Endothelial cell of umbilical vein (primary cell): Measurements from ENCODE around the gene KCNK13. TPM values are rescaled to one million over a fixed set of nuclear protein-coding genes. Genes with fewer than 3 reads are reported as not detected.
A peak's percentile ranks its signal among the peaks of the same experiment; 100 is the strongest.

Source experiments
- BruUV-seq: library from RNA; stranded (reverse); fragments of 400-500 nt; replicated peaks from 2 replicates; lab custom pipeline; 2021; lab: Mats Ljungman, UMichigan
- CTCF ChIA-PET: fragments of 300-600, 350-600 bp; sonication (Branson Sonifier 250); formaldehyde crosslinking; loops from one replicate; lab custom pipeline; 2021; ENCODE audit warnings: antibody characterized with exemption, inconsistent platforms; lab: Charles Lee
- POLR2A ChIA-PET: fragments of 300-600, 350-600 bp; sonication (Branson Sonifier 250); formaldehyde crosslinking; loops from one replicate; lab custom pipeline; 2021; ENCODE audit warnings: antibody characterized with exemption, inconsistent platforms; lab: Charles Lee
- DNase-seq: peaks from one replicate; pipeline ENCODE4 v3.0.0-alpha.2; 2011; ENCODE audit warnings: low read depth, low spot score
- FAIRE-seq: peaks from 2 replicates; lab custom pipeline; 2011; peaks lifted over from hg19 to GRCh38; lab: Jason Lieb, UNC
- H2AFZ ChIP-seq: 2 replicates; pipeline ENCODE4 v1.6.0; 2012; ENCODE audit warnings: low read depth, low read length, control low read depth, inconsistent platforms
- H3K27ac ChIP-seq: 2 replicates; pipeline ENCODE4 v1.5.1; 2011; ENCODE audit warnings: low read depth, mild to moderate bottlenecking, control low read depth, low read length, moderate library complexity; ENCODE audit not compliant: insufficient read depth
- H3K27me3 ChIP-seq, 2 experiments: 2 replicates each; pipeline versions ENCODE4 v1.6.0 to v1.6.1; 2011; ENCODE audit warnings: low read length in 2 of 2, mixed read lengths in 1 of 2; ENCODE audit not compliant: control insufficient read depth in 2 of 2, insufficient read depth in 2 of 2
- H3K36me3 ChIP-seq, 2 experiments: 2 replicates in 1 of 2; 3 replicates in 1 of 2; pipeline ENCODE4 v1.5.1; 2011; ENCODE audit warnings: low read length in 2 of 2, mild to moderate bottlenecking in 1 of 2, moderate library complexity in 1 of 2; ENCODE audit not compliant: control insufficient read depth in 2 of 2, insufficient read depth in 2 of 2; ENCODE audit errors: extremely low read depth in 1 of 2
- H3K4me1 ChIP-seq: 3 replicates; pipeline ENCODE4 v1.5.1; 2011; ENCODE audit warnings: mild to moderate bottlenecking, low read length; ENCODE audit not compliant: control insufficient read depth, insufficient read depth; ENCODE audit errors: extremely low read depth
- H3K4me2 ChIP-seq: 2 replicates; pipeline ENCODE4 v1.6.1; 2011; ENCODE audit warnings: low read length, control low read depth, mixed read lengths; ENCODE audit not compliant: insufficient read depth
- H3K4me3 ChIP-seq, 3 experiments: fragments of 200-600 bp in 1 of 3; sonication (generic), shearing (Covaris generic) in 1 of 3; replicated peaks in 1 of 3; 2 replicates each; pipeline ENCODE4 v1.5.1; 2011 to 2016; ENCODE audit warnings: control low read depth in 3 of 3, low read length in 3 of 3, mild to moderate bottlenecking in 2 of 3, inconsistent platforms in 1 of 3, low read depth in 1 of 3, moderate library complexity in 1 of 3; ENCODE audit not compliant: insufficient read depth in 1 of 3
- H3K79me2 ChIP-seq: 2 replicates; pipeline ENCODE4 v1.6.0; 2012; ENCODE audit warnings: low read length, inconsistent platforms; ENCODE audit not compliant: control insufficient read depth, insufficient read depth
- H3K9ac ChIP-seq: replicated peaks from 2 replicates; pipeline ENCODE3; 2011; ENCODE audit warnings: low read length, control low read depth; ENCODE audit not compliant: insufficient read depth; ENCODE audit errors: extremely low read depth
- H3K9me1 ChIP-seq: replicated peaks from 3 replicates; pipeline ENCODE4 v1.6.0; 2011; ENCODE audit warnings: mild to moderate bottlenecking, low read length; ENCODE audit not compliant: control insufficient read depth, insufficient read depth; ENCODE audit errors: extremely low read depth
- H3K9me3 ChIP-seq: replicated peaks from 2 replicates; pipeline ENCODE4 v1.5.1; 2012; ENCODE audit warnings: low read length, inconsistent platforms; ENCODE audit not compliant: control insufficient read depth, insufficient read depth
- H4K20me1 ChIP-seq: replicated peaks from 2 replicates; pipeline ENCODE3; 2011; ENCODE audit warnings: mild to moderate bottlenecking, low read length; ENCODE audit not compliant: control insufficient read depth, insufficient read depth; ENCODE audit errors: extremely low read depth
- EZH2 ChIP-seq: IDR thresholded peaks from 2 replicates; pipeline ENCODE4 v1.6.1; 2012; ENCODE audit warnings: borderline replicate concordance, low read depth, mild to moderate bottlenecking, moderate library complexity, low read length, inconsistent platforms; ENCODE audit not compliant: severe bottlenecking
- FOS ChIP-seq: IDR thresholded peaks from 2 replicates; pipeline ENCODE4 v1.6.1; 2011; ENCODE audit warnings: mild to moderate bottlenecking, low read length, moderate library complexity, borderline replicate concordance; ENCODE audit not compliant: insufficient read depth
- GATA2 ChIP-seq: IDR thresholded peaks from 2 replicates; pipeline ENCODE4 v1.7.0; 2011; ENCODE audit warnings: low read depth, mild to moderate bottlenecking, moderate library complexity, mixed read lengths, low read length; ENCODE audit not compliant: insufficient read length, insufficient read depth
- JUN ChIP-seq: IDR thresholded peaks from 2 replicates; pipeline ENCODE4 v1.6.1; 2011; ENCODE audit warnings: borderline replicate concordance, low read depth; ENCODE audit not compliant: insufficient read length, insufficient read depth
- POLR2A ChIP-seq: IDR thresholded peaks from 2 replicates; pipeline ENCODE4 v1.6.1; 2012; ENCODE audit warnings: low read depth, mild to moderate bottlenecking, control low read depth, low read length
- POLR2AphosphoS5 ChIP-seq: IDR thresholded peaks from 2 replicates; pipeline ENCODE4 v1.6.1; 2012; ENCODE audit warnings: low read depth, mild to moderate bottlenecking, control low read depth, low read length, moderate library complexity; ENCODE audit not compliant: insufficient read depth
- dilution Hi-C: fragments of 300-500 bp; cut with MboI; formaldehyde crosslinking; loops from one replicate; pipeline ENCODE4 v1.15.0; 2019; ENCODE audit warnings: low sequenced_read_pairs; ENCODE audit not compliant: extremely low pct_ligation_motif_present
- intact Hi-C: fragments of 100-400 bp; cut with micrococcal nuclease; formaldehyde crosslinking; loops from one replicate; pipeline ENCODE4 v1.10.0; 2022
- polyA plus RNA-seq, 4 experiments: library from polyadenylated mRNA; depleted of rRNA in 3 of 4; stranded (reverse) in 3 of 4; unstranded in 1 of 4; fragments of >200 nt; gene quantifications; 2 replicates each; pipeline versions ENCODE4 v1.2.1 to v1.2.3, GENCODE V29; 2011 to 2012; ENCODE audit warnings: missing spikeins in 1 of 4
- total RNA-seq: library from RNA; stranded (reverse); gene quantifications from 2 replicates; pipeline ENCODE4 v1.2.3, GENCODE V29; 2021
- TF ChIP-seq, protein P1 (sequence below), 2 donors: IDR thresholded peaks; 1 replicate in 1 of 2; 2 replicates in 1 of 2; pipeline ENCODE4 v1.5.1; 2011; ENCODE audit warnings: low read length in 2 of 2, mild to moderate bottlenecking in 2 of 2, moderate library complexity in 2 of 2, control low read depth in 1 of 2, inconsistent platforms in 1 of 2, low read depth in 1 of 2; ENCODE audit not compliant: insufficient read depth in 1 of 2; ENCODE audit errors: extremely low read depth in 1 of 2

The KCNK13 gene
- total and polyA plus RNA-seq, 2 donors (not counting 3 experiments of a cell fraction or from before 2014, with no cell fraction given), result not detected

DNA sequence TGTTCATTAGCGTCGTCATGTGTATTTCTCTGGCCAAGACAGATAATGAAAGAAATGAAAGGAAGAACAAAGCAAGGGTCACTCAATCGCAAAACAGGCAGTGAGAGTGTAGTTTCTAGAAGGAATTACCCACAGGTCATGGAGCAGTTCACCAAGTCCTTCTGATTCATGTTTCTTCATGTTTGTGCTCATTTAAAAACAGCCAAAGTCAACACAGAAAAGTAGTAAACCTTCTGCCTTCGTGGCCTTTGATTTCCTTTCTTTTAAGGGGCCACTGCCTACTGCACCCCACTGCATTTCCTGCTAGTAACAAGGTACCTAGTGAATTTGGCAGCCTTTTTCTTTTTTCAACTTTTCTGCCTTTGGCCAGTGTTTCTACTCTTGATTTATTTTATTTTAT, 75.1 kb downstream of the KCNK13 start:
- Histone ChIP-seq H3K36me3 (no peaks in the 10 kb centered on the region), H2AFZ (peak overlapping the region; percentile 17), H3K27me3 (no peaks in the 10 kb centered on the region), H3K27ac (no peak overlapping the region), H3K4me3 (no peak overlapping the region), H3K9me1 (no peaks in the 10 kb centered on the region), H3K4me1 (peaks cover 45% of the 10 kb centered on the region), H3K4me2 (peak overlapping the region; percentile 17), H4K20me1 (no peaks in the 10 kb centered on the region), H3K79me2 (no peaks in the 10 kb centered on the region), H3K9ac (no peak overlapping the region), H3K9me3 (no peaks in the 10 kb centered on the region)
- TF ChIP-seq GATA2, result peak; percentile 70
- TF ChIP-seq FOS, result peak; percentile 73
- peak; percentile 80 for TF ChIP-seq POLR2AphosphoS5
- TF ChIP-seq, protein P1, sequence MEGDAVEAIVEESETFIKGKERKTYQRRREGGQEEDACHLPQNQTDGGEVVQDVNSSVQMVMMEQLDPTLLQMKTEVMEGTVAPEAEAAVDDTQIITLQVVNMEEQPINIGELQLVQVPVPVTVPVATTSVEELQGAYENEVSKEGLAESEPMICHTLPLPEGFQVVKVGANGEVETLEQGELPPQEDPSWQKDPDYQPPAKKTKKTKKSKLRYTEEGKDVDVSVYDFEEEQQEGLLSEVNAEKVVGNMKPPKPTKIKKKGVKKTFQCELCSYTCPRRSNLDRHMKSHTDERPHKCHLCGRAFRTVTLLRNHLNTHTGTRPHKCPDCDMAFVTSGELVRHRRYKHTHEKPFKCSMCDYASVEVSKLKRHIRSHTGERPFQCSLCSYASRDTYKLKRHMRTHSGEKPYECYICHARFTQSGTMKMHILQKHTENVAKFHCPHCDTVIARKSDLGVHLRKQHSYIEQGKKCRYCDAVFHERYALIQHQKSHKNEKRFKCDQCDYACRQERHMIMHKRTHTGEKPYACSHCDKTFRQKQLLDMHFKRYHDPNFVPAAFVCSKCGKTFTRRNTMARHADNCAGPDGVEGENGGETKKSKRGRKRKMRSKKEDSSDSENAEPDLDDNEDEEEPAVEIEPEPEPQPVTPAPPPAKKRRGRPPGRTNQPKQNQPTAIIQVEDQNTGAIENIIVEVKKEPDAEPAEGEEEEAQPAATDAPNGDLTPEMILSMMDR (IDR thresholded peaks at IDR 0.05; ENCODE audit: extremely low read depth in 1 of 2, insufficient read depth in 1 of 2, low read depth in 1 of 2, low read length in 2 of 2), result no peak
- ChIA-PET POLR2A (no interaction called here), CTCF (interaction anchor here (0.9 to 1.4 kb wide), 4 partner anchors 53 to 99 kb away, joined by 3 to 5 read pairs (median 4); no protein-coding TSS in a partner anchor)
- peak; percentile 72 for FAIRE-seq
- intact Hi-C loops (loop anchor here (1.0 kb wide), 1 partner anchor 98 kb away; no protein-coding TSS in a partner anchor), dilution Hi-C loops (no loop called here)
- peak; percentile 52 for DNase-seq
- BruUV-seq, result no TSS peak

DNA sequence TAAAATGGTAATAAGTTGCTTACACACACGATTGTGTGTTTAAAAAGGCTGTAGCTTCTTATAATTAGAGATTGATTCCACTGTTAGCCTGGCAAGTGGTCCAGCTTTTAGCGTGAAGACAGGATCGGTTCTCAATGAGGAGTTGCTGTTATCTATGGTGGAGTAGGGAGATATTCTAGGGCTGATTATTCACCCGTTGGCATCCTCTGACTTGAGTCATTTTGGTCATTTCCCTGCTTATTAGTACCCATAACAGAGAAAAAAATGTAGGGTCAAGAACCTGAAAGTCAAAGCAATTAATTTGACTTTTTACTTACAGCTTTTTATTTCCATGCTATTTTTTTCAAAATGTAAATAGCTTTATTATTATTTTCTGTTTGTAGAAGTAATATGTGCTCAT, 76.0 kb downstream of the KCNK13 start:
- POLR2A ChIA-PET, result interaction anchor here (0.6 kb wide), 1 partner anchor 481 kb away, joined by 3 read pairs; no protein-coding TSS in a partner anchor

More for the DNA sequence above, 76.0 kb downstream of the KCNK13 start:
- no peaks in the 10 kb centered on the region for H3K27me3 ChIP-seq
- dilution Hi-C loops, result no loop called here
- no peak overlapping the region for H3K9ac ChIP-seq
- H2AFZ ChIP-seq, result no peak overlapping the region
- intact Hi-C loops, result loop anchor here (1.0 kb wide), 1 partner anchor 97 kb away; no protein-coding TSS in a partner anchor
- H3K9me3 ChIP-seq, result no peaks in the 10 kb centered on the region
- H4K20me1 ChIP-seq, result no peaks in the 10 kb centered on the region
- no peaks in the 10 kb centered on the region for H3K79me2 ChIP-seq
- H3K4me2 ChIP-seq, result peak overlapping the region; percentile 33
- no peaks in the 10 kb centered on the region for H3K36me3 ChIP-seq
- CTCF ChIA-PET, result interaction anchor here (1.2 to 1.4 kb wide), 3 partner anchors 96 to 162 kb away, joined by 3 to 5 read pairs (median 4); no protein-coding TSS in a partner anchor
- DNase-seq, result peak; percentile 52
- peak overlapping the region; percentile 51 for H3K27ac ChIP-seq
- no TSS peak for BruUV-seq
- FAIRE-seq, result peak; percentile 80
- TF ChIP-seq GATA2, result peak; percentile 89
- TF ChIP-seq EZH2, result no peak
- peak; percentile 35 for TF ChIP-seq POLR2AphosphoS5
- peak; percentile 76 for TF ChIP-seq FOS
- TF ChIP-seq POLR2A, result no peak
- no peak for TF ChIP-seq JUN
- TF ChIP-seq, protein P1 (IDR thresholded peaks at IDR 0.05; ENCODE audit: extremely low read depth in 1 of 2, insufficient read depth in 1 of 2, low read depth in 1 of 2, low read length in 2 of 2), result no peak
- H3K4me1 ChIP-seq, result peaks cover 40% of the 10 kb centered on the region
- no peak overlapping the region for H3K4me3 ChIP-seq
- H3K9me1 ChIP-seq, result no peaks in the 10 kb centered on the region
